Measurements from ENCODE around the gene RIMS1.

The RIMS1 gene

DNA sequence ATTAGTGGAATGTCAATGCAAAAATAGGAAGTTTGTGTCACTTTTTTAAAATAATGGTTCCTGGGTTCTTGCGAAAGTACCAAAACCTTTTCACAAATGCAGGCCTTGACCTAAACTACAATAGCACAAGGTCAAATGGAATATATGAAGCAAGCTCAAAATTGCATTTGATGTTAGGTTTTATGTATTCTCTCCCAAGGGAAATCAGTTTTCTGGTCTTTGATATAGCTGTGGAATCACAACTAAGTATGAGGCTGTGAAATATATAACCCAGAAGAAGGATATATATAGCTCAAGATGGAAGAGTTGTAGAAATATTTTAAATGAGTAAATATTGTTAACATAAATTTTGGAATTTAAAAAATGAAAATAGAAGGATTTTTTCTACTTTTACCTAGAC is 327.3 kb downstream of the RIMS1 start:
- no peak overlapping the region for H3K4me3 ChIP-seq (ENCODE audit: low read depth, low read length)
- no peak for DNase-seq (ENCODE audit: low read depth)
- TF ChIP-seq, protein P1, sequence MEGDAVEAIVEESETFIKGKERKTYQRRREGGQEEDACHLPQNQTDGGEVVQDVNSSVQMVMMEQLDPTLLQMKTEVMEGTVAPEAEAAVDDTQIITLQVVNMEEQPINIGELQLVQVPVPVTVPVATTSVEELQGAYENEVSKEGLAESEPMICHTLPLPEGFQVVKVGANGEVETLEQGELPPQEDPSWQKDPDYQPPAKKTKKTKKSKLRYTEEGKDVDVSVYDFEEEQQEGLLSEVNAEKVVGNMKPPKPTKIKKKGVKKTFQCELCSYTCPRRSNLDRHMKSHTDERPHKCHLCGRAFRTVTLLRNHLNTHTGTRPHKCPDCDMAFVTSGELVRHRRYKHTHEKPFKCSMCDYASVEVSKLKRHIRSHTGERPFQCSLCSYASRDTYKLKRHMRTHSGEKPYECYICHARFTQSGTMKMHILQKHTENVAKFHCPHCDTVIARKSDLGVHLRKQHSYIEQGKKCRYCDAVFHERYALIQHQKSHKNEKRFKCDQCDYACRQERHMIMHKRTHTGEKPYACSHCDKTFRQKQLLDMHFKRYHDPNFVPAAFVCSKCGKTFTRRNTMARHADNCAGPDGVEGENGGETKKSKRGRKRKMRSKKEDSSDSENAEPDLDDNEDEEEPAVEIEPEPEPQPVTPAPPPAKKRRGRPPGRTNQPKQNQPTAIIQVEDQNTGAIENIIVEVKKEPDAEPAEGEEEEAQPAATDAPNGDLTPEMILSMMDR (IDR thresholded peaks at IDR 0.05; ENCODE audit: low read depth, low read length, missing control alignments), result no peak

DNA sequence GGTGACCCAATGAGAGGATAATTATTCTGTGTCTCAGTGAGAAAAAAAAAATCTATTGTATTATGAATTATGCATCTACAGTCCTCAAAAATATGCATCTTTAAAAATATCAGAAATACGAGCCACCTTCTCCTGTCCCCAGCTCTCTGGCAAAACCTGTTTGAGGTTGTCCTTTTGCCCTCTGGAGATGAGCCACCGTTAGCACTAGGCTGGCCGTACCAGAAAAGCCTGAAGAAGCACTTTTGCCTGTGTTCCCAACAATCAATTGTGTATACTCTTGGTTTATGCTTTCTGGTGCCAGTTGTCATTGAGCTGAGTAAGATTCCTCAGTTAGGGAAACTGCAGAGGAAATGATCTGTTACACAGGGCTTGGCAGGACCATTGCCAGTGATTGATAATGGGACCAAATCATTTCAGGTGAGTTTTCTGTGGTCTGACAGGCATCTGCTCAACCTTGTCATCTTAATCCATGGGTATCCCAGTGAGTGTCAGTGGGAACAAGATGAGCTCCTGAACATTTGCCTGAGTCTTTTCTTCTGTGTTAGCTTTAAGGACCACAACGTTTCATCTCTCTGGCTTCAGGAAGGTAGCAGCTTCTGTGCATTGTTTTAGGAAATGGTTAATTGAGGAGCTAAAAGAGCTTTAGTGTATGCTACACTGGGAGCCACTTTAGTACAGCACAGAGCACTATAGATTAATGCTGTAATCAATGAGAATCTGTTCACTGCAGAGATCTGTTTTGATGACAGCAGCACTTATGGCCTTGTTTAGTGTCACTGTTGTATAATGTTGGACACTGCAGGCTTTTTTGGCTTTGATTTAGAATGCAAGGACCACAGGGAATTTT is 330.1 kb downstream of the RIMS1 start:
- H3K4me3 ChIP-seq (ENCODE audit: low read depth, low read length), result no peak overlapping the region
- TF ChIP-seq, protein P1 (IDR thresholded peaks at IDR 0.05; ENCODE audit: low read depth, low read length, missing control alignments), result no peak
- no peak for DNase-seq (ENCODE audit: low read depth)

DNA sequence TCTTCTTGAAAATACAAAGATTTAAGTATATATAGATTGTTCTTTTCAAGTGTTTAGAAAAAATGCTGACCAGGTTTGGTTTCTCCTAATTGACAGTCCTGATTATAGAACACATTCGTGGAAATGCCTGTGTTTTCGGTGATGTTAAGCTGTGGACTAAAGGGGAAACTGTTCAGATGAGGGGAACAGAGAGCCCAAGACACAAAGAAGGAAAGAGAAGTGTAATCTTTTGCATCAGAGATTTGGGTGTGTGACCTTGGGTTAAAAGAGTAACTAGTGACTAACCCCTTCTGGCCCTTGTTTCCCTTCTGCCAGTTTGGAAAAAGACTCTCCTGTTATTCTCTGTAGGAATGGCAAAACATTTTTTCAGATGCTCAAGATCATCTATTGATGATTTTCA is 331.3 kb downstream of the RIMS1 start:
- DNase-seq (ENCODE audit: low read depth), result no peak
- TF ChIP-seq, protein P1 (IDR thresholded peaks at IDR 0.05; ENCODE audit: low read depth, low read length, missing control alignments), result no peak
- no peak overlapping the region for H3K4me3 ChIP-seq (ENCODE audit: low read depth, low read length)

DNA sequence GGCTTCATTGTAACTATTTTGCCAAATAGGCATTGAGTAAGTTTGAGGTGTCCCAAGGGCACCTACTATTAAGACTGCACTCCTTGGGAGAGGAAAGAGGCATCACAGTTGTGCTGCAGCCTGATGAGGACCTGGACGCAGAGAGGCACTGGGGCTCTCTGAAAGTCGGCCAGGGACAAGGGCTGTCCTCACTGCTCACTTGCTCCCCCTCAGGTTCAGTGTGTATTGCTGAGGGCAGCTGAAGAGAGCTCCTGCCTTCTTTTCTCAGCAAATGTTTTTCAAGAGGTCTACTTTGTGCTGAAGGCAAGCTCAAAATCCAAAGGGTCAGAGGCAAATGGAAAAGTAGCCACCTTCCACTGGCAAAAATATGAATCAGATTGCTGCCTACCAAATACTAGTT is 331.8 kb downstream of the RIMS1 start:
- DNase-seq (ENCODE audit: low read depth), result no peak
- TF ChIP-seq, protein P1 (IDR thresholded peaks at IDR 0.05; ENCODE audit: low read depth, low read length, missing control alignments), result peak; percentile 56
- no peak overlapping the region for H3K4me3 ChIP-seq (ENCODE audit: low read depth, low read length)

DNA sequence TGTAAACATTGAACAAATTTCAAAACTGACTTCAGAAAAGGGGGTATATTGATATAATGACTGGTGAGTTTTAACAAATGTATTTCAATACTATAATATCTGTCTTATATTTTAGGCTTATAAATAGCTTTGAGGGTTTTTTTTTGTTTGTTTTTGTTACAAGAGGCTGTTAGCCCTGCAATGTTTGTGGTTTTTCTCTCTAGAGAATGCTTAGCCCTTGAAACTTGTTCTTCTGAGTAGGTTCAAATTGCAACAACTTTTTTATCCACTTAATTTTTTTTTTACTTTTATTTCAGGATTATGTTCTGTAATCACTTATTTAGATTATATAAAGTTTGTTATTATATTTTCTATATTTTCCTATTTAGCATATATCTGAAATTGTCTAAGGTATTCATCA is 333.2 kb downstream of the RIMS1 start:
- DNase-seq (ENCODE audit: low read depth), result no peak
- H3K4me3 ChIP-seq (ENCODE audit: low read depth, low read length), result no peak overlapping the region
- TF ChIP-seq, protein P1 (IDR thresholded peaks at IDR 0.05; ENCODE audit: low read depth, low read length, missing control alignments), result no peak

DNA sequence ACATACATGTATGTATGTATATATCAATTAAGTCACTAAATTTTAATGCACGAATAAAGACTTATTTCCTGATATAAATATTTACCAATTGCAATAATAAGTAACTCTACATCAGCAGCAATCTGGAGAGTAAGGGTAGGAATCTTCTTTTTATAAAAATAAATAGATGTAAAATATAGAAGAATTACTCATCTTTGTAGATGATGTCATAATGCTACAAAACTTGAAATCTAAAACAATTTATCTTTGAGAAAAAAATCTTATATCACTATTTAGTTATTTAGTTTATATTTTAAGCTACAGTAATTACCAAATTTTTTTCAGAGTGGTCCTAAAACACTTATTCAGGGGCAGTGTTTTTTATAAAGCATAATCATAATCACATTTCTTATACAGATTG is 351.7 kb downstream of the RIMS1 start:
- no peak for DNase-seq (ENCODE audit: low read depth)
- TF ChIP-seq, protein P1 (IDR thresholded peaks at IDR 0.05; ENCODE audit: low read depth, low read length, missing control alignments), result no peak
- H3K4me3 ChIP-seq (ENCODE audit: low read depth, low read length), result no peak overlapping the region

DNA sequence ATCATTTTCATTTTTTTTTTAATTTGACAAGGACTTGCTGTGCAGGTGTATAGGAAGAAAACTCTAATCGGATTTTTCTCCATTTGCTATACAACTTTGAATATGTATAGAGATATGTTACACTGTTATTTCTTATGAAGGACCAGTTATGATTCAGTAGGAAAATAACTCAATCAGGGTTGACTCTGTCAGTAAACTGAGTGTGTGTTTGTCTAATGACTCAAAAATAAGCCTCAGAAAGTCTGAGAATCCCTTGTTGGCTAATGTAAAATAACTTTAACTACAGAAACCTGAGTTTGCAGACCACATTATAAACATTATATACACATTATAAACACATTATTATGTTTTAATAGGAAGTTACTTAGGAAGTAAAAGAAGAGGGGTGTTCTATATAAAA is 352.6 kb downstream of the RIMS1 start:
- no peak for DNase-seq (ENCODE audit: low read depth)
- no peak overlapping the region for H3K4me3 ChIP-seq (ENCODE audit: low read depth, low read length)
- TF ChIP-seq, protein P1 (IDR thresholded peaks at IDR 0.05; ENCODE audit: low read depth, low read length, missing control alignments), result no peak
